ENCODE measurements around the gene GNG4.
"Not testable (repeated sequence)": the region's sequence is repeated elsewhere in the genome, so short reads cannot be mapped to it uniquely, and the experiment has no call there.

GNG4 gene

GRCh38 chr1:235582130-235582529 is 67.5 kb downstream of the GNG4 start:
- no peak for DNase-seq (ENCODE audit: low read depth)

DNA sequence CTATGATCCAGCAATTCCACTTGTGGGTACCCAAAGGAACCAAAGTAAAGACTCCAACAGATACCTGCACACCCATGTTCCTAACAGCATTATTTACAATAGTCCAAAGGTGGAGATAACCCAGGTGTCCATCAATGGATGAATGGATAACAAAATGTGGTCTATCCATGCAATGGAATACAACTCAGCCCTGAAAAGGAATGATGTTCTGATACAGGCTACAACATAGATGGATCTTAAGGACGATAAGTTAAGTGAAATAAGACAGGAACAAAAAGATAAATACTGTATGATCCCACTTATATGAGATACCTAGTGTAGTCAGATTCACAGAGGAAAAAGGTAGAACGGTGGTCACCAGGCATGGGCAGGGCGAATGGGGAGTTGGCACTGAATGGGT is 69.7 kb downstream of the GNG4 start:
- DNase-seq (ENCODE audit: low read depth), result no peak

DNA sequence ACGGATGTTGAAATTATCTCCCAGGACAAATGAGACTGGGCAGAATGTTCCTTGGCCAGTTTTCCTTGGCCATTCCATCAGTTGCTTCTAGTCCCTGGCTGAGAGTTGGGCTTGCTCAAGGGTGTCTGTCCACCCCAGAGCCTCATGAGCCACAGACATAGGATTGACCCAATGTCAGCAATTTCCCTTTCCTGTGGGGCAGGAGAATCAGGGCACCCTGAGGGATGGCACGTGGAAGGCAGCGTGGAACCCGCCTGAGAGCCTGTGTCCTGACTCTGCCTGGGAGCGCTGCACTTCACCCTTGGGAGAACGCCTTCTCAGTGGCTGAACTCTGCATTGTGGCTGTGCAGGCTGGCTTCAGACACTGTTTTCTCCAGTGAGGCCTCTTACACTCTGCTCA is 74.0 kb downstream of the GNG4 start:
- no peak for DNase-seq (ENCODE audit: low read depth)

GRCh38 chr1:235573880-235574279 is 75.7 kb downstream of the GNG4 start:
- no peak for DNase-seq (ENCODE audit: low read depth)

GRCh38 chr1:235572971-235573370 is 76.6 kb downstream of the GNG4 start:
- not testable (repeated sequence) for DNase-seq (ENCODE audit: low read depth)

- DNase-seq (ENCODE audit: low read depth), result no peak
Observed at GRCh38 chr1:235571482-235571881, 78.1 kb downstream of the GNG4 start.

DNA sequence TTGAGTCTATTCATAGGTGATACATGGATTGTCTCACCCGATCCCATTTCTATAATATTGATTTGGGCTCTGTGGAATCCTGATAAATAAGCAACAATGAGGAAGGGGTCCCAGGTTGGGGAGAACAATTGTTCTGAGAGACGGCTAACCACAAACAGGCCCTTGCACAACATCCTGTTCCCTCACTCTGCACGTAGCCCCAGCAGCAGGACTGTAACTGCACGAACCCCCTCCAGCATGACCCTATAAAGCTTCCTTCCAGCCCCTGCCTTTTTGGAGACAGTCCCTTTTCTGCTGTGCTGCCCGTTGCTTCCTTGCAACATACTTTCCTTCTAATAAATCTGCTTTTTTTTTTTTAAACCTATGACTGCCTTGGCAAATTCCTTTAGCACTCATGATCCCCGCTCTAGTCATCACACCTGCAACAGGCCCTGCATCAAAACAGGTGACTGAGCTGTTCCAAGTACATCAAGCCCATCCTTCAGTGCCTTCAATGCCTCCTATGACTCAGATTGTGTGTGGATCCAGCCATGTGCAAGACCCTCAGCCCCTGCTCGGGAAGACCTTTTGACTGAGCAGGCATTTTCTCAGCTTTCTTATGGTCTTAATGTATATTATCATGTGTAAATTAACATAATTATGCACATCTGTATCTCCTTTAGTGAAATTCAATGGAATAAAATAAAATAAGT is 81.6 kb downstream of the GNG4 start:
- no peak for DNase-seq (ENCODE audit: low read depth)

DNA sequence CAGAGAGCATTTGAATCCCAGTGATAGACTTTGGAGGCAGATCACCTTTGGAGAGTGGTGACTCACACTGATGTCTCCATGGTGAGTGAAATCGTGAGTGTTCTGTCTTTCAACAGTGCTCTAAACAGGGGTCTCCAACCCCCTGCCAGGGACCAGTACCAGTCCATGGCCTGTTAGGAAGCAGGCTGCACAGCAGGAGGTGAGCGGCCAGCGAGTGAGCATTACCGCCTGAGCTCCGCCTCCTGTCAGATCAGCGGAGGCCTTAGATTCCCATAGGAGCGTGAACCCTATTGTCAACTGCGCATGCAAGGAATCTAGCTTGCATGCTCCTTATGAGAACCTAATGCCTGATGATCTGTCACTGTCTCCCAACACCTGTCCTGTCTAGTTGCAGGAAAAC is 83.5 kb downstream of the GNG4 start:
- no peak for DNase-seq (ENCODE audit: low read depth)

DNA sequence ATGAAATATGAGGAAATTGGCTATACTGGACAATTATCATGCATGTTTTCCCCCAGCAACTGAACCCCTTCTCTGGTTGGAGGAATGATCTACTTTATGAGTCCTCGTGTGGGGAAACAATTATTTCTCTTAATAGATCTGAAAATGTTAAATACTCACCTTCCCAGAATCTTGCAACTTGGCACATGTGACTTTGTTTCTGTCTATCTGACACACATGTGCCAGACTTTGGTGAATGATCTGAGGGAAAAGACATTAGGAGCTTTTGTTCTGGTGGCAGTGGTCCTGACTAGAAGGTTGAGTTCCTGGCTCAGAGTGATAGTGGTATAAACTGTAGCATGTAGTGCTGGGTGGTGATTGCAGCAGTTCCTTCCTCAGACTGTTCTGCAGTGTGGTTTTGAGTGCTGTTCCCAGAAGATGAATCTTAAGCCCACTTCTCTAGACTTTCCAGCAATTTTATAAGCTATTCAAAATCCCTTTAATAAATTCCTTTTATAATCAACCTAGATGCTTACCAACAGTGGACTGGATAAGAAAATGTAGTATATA is 86.0 kb downstream of the GNG4 start:
- no peak for DNase-seq (ENCODE audit: low read depth)

DNA sequence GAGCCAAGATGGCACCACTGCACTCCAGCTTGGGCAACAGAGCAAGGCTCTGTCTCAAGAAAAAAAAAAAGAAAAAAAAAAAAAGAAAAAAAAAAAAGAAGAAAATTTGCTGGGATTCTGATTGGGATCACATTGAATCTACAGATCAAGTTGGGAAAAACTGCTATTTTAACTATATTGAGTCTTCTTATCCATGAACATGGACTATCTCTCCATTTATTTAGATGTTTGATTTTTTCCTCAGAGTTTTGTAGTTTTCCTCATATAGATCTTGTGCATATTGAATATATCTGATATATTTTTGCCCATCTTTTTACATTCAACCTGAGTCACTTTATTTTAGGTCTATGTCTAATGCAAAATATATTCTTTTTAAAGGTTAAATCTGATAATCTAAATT is 87.0 kb downstream of the GNG4 start:
- DNase-seq (ENCODE audit: low read depth), result no peak

- no peak for DNase-seq (ENCODE audit: low read depth)
Observed at GRCh38 chr1:235558621-235559169, 90.9 kb downstream of the GNG4 start.

- no peak for DNase-seq (ENCODE audit: low read depth)
Observed at GRCh38 chr1:235557495-235557894, 92.1 kb downstream of the GNG4 start.

- no peak for DNase-seq (ENCODE audit: low read depth)
Observed at GRCh38 chr1:235556807-235557206, 92.8 kb downstream of the GNG4 start.

DNA sequence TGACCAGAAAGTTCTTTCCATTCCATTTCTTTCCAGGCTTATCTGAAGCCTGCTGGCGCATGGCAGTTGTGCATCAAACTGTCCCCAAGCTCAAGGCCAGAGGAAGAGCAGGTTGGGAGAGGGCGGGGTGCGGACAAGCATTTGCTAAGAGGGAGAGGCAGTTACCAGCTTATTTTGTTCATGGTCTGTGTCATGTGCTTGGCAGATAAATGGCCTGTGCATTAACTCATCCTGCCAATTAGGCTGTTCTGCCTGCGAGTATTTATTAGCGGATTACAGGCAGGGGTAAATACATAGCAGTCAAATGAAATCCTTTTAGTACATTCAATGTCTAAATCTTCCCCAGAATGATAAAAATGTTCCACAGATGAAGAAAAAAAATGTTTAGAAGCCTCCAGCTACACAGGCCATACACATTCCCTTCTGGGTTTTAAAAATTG is 96.5 kb downstream of the GNG4 start:
- no peak for DNase-seq (ENCODE audit: low read depth)

GRCh38 chr1:235552146-235552716 is 97.4 kb downstream of the GNG4 start:
- DNase-seq (ENCODE audit: low read depth), result no peak

DNA sequence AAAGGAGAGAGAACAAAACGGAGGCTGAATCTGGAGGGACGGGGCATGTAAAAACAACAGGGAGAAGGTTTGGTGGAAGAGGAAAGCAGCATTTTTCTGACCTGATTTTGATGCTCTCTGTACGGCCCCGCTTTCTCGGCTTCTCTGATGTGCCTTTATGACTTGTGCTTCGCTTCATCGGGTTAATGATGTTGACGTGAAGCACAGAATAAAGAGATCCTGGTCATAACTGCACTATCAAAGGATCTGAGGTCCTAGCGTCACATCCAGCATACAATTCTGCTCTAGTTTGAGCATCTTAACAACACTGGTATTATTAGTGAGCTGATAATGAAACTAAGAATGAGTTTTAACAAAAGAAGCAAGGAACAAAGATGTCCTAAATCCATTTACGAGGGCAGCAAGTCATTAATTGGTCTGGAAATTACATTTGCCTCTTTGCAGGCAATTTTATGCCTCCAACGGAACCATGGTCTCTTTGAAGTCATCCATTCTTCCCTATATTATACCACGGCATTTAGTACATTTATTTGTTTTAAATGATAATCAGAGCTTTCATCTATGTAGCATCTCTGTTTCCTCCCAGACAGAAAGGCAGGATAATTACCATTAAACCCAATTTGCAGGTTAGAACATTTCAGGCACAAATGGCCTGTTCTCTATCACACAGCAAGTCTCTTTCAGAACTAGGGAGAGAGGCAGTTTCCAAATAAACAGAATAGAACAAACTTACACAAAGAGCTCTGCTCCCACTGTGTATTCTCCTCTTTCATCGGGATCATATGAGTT is 100.0 kb downstream of the GNG4 start:
- no peak for DNase-seq (ENCODE audit: low read depth)

GRCh38 chr1:235546369-235547155 is 103.0 kb downstream of the GNG4 start:
- DNase-seq (ENCODE audit: low read depth), result not testable (repeated sequence)

- no peak for DNase-seq (ENCODE audit: low read depth)
Observed at GRCh38 chr1:235545292-235545930, 104.2 kb downstream of the GNG4 start.

- DNase-seq (ENCODE audit: low read depth), result not testable (repeated sequence)
Observed at GRCh38 chr1:235542845-235543244, 106.7 kb downstream of the GNG4 start.

GRCh38 chr1:235533476-235534168 is 116.0 kb downstream of the GNG4 start:
- no peak for DNase-seq (ENCODE audit: low read depth)

DNA sequence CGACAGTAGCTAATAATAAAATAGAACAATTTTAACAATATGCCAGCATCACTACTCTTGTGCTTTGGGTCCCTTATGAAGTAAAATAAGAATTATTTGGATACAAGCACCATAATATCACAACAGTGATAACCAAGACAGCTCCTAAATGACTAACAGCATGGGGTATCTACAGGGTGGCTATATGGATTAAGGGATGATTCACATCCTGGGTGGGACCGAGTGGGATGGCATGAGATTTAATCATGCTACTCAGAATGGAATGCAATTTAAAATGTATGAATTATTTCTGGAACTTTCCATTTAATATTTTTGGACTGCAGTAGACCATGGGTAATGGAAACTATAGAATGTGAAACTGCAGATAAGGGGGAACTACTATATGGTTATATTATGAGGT is 117.2 kb downstream of the GNG4 start:
- no peak for DNase-seq (ENCODE audit: low read depth)

Data from activated T-helper 9 cell treated with anti-CD3 and anti-CD28 coated beads, Interleukin-2, amount 50 U/mL, for 16 hours (primary cell).